ENCODE data around the gene CSTF2. TPM values are rescaled to one million over a fixed set of nuclear protein-coding genes. Genes with fewer than 3 reads are reported as not detected.

The CSTF2 gene
- total and polyA plus RNA-seq, 2 of the 4 experiments (the other 2 are of a cell fraction), result 22.8 to 30.3 TPM

DNA sequence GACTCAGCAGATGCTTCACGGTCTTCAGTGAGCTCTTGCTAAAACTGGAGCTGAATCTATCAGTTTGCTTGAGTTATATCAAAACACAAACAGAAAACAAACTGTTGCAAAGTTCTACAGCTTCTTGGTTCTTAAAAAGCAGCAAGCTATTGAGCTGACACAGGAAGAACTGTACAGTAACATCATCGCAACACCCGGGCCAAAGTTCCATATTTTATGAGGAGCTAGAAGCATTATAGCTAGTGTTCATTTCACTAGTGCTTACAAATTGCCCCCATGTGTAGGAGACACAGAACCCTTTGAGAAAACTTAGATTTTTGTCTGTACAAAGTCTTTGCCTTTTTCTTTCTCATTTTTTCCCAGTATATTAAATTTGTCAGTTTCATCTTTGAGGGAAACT, 17.3 kb upstream of the CSTF2 start:
- Histone ChIP-seq H3K4me1 (ENCODE audit: control insufficient read depth, insufficient read depth, low read length) (no peaks in the 10 kb centered on the region), H4K91ac (ENCODE audit: insufficient read depth, low read depth, low read length) (no peak overlapping the region), H3K4ac (ENCODE audit: low read depth, low read length) (no peak overlapping the region), H3K9me1 (ENCODE audit: insufficient read depth, low read length) (no peaks in the 10 kb centered on the region), H3K9ac (ENCODE audit: low read depth, low read length) (no peak overlapping the region), H3K56ac (ENCODE audit: extremely low read depth, insufficient read depth, low read length) (no peak overlapping the region), H3K18ac (ENCODE audit: low read depth, low read length) (no peak overlapping the region), H2AK5ac (ENCODE audit: low read depth, low read length) (no peak overlapping the region), H3K79me1 (ENCODE audit: low read depth in 1 of 2, low read length in 2 of 2) (no peaks in the 10 kb centered on the region), H3K36me3 (ENCODE audit: control insufficient read depth, insufficient read depth, low read length) (no peaks in the 10 kb centered on the region), H3K27me3 (ENCODE audit: control insufficient read depth, insufficient read depth, low read length) (peaks cover 5% of the 10 kb centered on the region), H2BK5ac (ENCODE audit: low read depth, low read length, poor library complexity, severe bottlenecking) (no peak overlapping the region), H2BK120ac (ENCODE audit: low read depth, low read length) (no peak overlapping the region), H4K20me1 (ENCODE audit: insufficient read depth, low read length) (no peaks in the 10 kb centered on the region), H4K5ac (ENCODE audit: low read depth, low read length) (no peak overlapping the region), H2BK20ac (ENCODE audit: low read depth, low read length) (no peak overlapping the region), H3K9me3 (ENCODE audit: control insufficient read depth, insufficient read depth, low read length) (no peaks in the 10 kb centered on the region), H2AFZ (replicated peaks; ENCODE audit: low read length, poor library complexity) (no peak overlapping the region), H3K14ac (replicated peaks; ENCODE audit: low read depth, low read length) (no peak overlapping the region), H4K8ac (ENCODE audit: low read depth in 2 of 2, low read length in 2 of 2) (no peak overlapping the region), H2AK9ac (replicated peaks; ENCODE audit: low read depth, low read length, poor library complexity) (no peak overlapping the region), H3K23ac (ENCODE audit: low read depth, low read length) (no peak overlapping the region), H3K4me2 (ENCODE audit: low read depth, low read length) (no peak overlapping the region), H2BK15ac (ENCODE audit: low read depth, low read length) (no peak overlapping the region), H3K27ac (ENCODE audit: insufficient read depth, low read length) (no peak overlapping the region), H3K4me3 (ENCODE audit: insufficient read depth, low read depth, low read length) (no peak overlapping the region)
- POLR2A ChIA-PET (ENCODE audit: unreplicated experiment), result no interaction called here
- no CpG with 5 or more reads among the region's 3 CpGs for WGBS, 2 experiments (ENCODE audit: extremely low coverage in 2 of 2, insufficient read length in 1 of 2)
- no TSS peak for BruUV-seq (replicated peaks)
- no peak for TF ChIP-seq CEBPB (IDR thresholded peaks at IDR 0.05; ENCODE audit: low read depth, low read length)
- TF ChIP-seq RFX5 (IDR thresholded peaks at IDR 0.05; ENCODE audit: low read depth, low read length), result no peak
- no peak for TF ChIP-seq FOS (IDR thresholded peaks at IDR 0.05; ENCODE audit: low read depth, low read length)
- TF ChIP-seq CHD1 (IDR thresholded peaks at IDR 0.05; ENCODE audit: low read depth, low read length), result no peak
- no peak for TF ChIP-seq POLR2A (IDR thresholded peaks at IDR 0.05; ENCODE audit: low read depth, low read length)
- TF ChIP-seq MXI1 (IDR thresholded peaks at IDR 0.05; ENCODE audit: borderline replicate concordance, low read depth, low read length), result no peak
- TF ChIP-seq MAZ (IDR thresholded peaks at IDR 0.05; ENCODE audit: borderline replicate concordance, low read depth, low read length), result no peak
- TF ChIP-seq MAFK (IDR thresholded peaks at IDR 0.05; ENCODE audit: low read depth, low read length), result no peak
- TF ChIP-seq RAD21 (IDR thresholded peaks at IDR 0.05; ENCODE audit: low read length), result no peak
- no peak for TF ChIP-seq BHLHE40 (IDR thresholded peaks at IDR 0.05; ENCODE audit: low read depth, low read length)
- TF ChIP-seq, protein P1, sequence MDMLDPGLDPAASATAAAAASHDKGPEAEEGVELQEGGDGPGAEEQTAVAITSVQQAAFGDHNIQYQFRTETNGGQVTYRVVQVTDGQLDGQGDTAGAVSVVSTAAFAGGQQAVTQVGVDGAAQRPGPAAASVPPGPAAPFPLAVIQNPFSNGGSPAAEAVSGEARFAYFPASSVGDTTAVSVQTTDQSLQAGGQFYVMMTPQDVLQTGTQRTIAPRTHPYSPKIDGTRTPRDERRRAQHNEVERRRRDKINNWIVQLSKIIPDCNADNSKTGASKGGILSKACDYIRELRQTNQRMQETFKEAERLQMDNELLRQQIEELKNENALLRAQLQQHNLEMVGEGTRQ (IDR thresholded peaks at IDR 0.05; ENCODE audit: low read depth, low read length), result no peak
- no peak for TF ChIP-seq RCOR1 (IDR thresholded peaks at IDR 0.05; ENCODE audit: insufficient replicate concordance, low read length)
- no peak for TF ChIP-seq SMC3 (IDR thresholded peaks at IDR 0.05; ENCODE audit: low read depth, low read length)
- TF ChIP-seq, protein P2, sequence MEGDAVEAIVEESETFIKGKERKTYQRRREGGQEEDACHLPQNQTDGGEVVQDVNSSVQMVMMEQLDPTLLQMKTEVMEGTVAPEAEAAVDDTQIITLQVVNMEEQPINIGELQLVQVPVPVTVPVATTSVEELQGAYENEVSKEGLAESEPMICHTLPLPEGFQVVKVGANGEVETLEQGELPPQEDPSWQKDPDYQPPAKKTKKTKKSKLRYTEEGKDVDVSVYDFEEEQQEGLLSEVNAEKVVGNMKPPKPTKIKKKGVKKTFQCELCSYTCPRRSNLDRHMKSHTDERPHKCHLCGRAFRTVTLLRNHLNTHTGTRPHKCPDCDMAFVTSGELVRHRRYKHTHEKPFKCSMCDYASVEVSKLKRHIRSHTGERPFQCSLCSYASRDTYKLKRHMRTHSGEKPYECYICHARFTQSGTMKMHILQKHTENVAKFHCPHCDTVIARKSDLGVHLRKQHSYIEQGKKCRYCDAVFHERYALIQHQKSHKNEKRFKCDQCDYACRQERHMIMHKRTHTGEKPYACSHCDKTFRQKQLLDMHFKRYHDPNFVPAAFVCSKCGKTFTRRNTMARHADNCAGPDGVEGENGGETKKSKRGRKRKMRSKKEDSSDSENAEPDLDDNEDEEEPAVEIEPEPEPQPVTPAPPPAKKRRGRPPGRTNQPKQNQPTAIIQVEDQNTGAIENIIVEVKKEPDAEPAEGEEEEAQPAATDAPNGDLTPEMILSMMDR (conservative IDR thresholded peaks at IDR 0.05; ENCODE audit: low read depth, low read length), result no peak
- no peak for TF ChIP-seq NFE2L2 (IDR thresholded peaks at IDR 0.05; ENCODE audit: low read depth, low read length)
- TF ChIP-seq, protein P3, sequence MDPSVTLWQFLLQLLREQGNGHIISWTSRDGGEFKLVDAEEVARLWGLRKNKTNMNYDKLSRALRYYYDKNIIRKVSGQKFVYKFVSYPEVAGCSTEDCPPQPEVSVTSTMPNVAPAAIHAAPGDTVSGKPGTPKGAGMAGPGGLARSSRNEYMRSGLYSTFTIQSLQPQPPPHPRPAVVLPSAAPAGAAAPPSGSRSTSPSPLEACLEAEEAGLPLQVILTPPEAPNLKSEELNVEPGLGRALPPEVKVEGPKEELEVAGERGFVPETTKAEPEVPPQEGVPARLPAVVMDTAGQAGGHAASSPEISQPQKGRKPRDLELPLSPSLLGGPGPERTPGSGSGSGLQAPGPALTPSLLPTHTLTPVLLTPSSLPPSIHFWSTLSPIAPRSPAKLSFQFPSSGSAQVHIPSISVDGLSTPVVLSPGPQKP (IDR thresholded peaks at IDR 0.05; ENCODE audit: borderline replicate concordance, low read depth, low read length), result no peak
- ATAC-seq (ENCODE audit: low read depth) (no peak), DNase-seq (no peak)
- in situ Hi-C loops (cut with MboI; ENCODE audit: low sequenced_read_pairs), result no loop called here
- intact Hi-C loops (cut with micrococcal nuclease), result no loop called here
- CTCF ChIA-PET, result interaction anchor here (1.7 kb wide), 1 partner anchor 34 kb away, joined by 4 read pairs; no protein-coding TSS in a partner anchor
- dilution Hi-C loops (cut with HindIII; ENCODE audit: low sequenced_read_pairs, unreplicated experiment), result no loop called here
